OCI-LY7 (cell line): ENCODE results near the gene METTL25B.

ENCODE experiments used
- CTCF ChIP-seq: fragments of 200-600 bp; sonication (generic); conservative IDR thresholded peaks from 2 replicates; pipeline ENCODE4 v1.5.1; 2014; ENCODE audit warnings: mild to moderate bottlenecking, antibody characterized with exemption, low read length, moderate library complexity, mixed read lengths
- EZH2phosphoT487 ChIP-seq: fragments of 200-600 bp; sonication (generic); IDR thresholded peaks from 2 replicates; pipeline ENCODE4 v1.6.1; 2018; ENCODE audit warnings: low read depth, borderline replicate concordance, mild to moderate bottlenecking, mixed run types, antibody characterized with exemption, low read length, moderate library complexity, mixed read lengths

DNA sequence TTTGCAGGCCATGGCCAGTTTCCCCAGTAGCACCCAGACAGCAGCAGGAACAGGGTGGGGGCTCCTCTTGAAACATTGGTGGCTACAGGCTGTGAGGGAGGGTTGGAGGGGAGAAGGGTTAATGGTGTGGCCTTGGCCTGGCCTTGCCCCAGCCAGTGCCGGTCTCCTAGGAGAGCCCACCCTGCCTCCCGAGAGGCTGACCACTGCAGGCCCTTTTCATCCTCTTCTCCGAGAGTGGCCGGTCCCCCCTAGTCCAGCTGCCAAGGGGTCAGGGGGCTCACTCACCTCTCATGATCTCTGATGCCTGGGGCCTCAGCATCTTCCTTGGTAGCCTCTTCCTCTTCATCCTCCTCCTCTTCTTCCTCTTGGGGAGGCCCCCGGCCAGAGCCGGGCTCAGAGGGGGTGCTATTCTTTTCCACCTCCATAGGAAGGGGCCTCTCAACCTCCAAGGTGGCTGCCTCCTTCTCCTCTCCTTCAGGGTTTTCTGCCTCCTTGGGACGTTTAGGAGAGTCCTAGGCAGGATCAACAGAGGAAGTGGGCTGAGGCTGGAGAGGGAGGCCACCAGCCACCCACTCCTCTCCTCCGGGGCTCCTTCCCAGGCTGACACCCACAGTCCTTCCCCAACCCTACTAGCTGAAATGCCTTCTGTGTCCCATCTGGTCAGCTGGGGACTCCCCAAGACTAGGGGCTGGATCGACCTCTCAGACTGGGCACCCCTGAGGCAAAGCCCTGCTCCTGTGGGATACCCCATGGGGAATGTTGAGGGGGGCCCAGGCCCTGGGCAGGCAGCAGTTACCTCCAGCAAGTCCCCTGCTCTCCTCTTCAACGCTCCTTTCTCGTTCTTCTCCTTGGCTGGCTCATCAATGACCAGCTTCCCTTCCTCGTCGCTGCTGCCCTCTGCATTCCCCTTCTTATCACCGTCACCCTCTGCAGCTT, 15.4 kb downstream of the METTL25B start:
- TF ChIP-seq CTCF: no peak
- no peak for TF ChIP-seq EZH2phosphoT487
